CD4-positive, alpha-beta T cell treated with Interleukin-17A for 1 hour (primary cell): ENCODE data around the gene CTNNA1.
"Not testable (repeated sequence)": the region's sequence is repeated elsewhere in the genome, so short reads cannot be mapped to it uniquely, and the experiment has no call there.

Source experiments
- DNase-seq: peaks from one replicate; pipeline ENCODE4 v3.0.0-alpha.2; 2020

CTNNA1 gene

GRCh38 chr5:138725153-138725817 is 27.9 kb upstream of the CTNNA1 start:
- no peak for DNase-seq

GRCh38 chr5:138725818-138726416 is 27.3 kb upstream of the CTNNA1 start:
- no peak for DNase-seq

- no peak for DNase-seq
Measured at GRCh38 chr5:138726848-138727247, 26.4 kb upstream of the CTNNA1 start.

- not testable (repeated sequence) for DNase-seq
Measured at GRCh38 chr5:138730496-138730895, 22.7 kb upstream of the CTNNA1 start.

GRCh38 chr5:138732466-138732865 is 20.8 kb upstream of the CTNNA1 start:
- DNase-seq, result no peak

GRCh38 chr5:138732933-138733332 is 20.3 kb upstream of the CTNNA1 start:
- no peak for DNase-seq

- no peak for DNase-seq
Measured at GRCh38 chr5:138733509-138733908, 19.7 kb upstream of the CTNNA1 start.

- no peak for DNase-seq
Measured at GRCh38 chr5:138736293-138736692, 16.9 kb upstream of the CTNNA1 start.

- DNase-seq, result no peak
Measured at GRCh38 chr5:138737494-138738265, 15.5 kb upstream of the CTNNA1 start.

- DNase-seq, result no peak
Measured at GRCh38 chr5:138738399-138738798, 14.8 kb upstream of the CTNNA1 start.

- DNase-seq, result no peak
Measured at GRCh38 chr5:138739938-138740337, 13.3 kb upstream of the CTNNA1 start.

GRCh38 chr5:138743484-138743883 is 9.7 kb upstream of the CTNNA1 start:
- DNase-seq, result no peak

- DNase-seq, result no peak
Measured at GRCh38 chr5:138745268-138745667, 8.0 kb upstream of the CTNNA1 start.

- no peak for DNase-seq
Measured at GRCh38 chr5:138748630-138749081, 4.6 kb upstream of the CTNNA1 start.

GRCh38 chr5:138751344-138751743 is 1.9 kb upstream of the CTNNA1 start:
- DNase-seq, result not testable (repeated sequence)

- no peak for DNase-seq
Measured at GRCh38 chr5:138752341-138752950, 779 bp upstream of the CTNNA1 start.

- DNase-seq, result peak; percentile 28
Measured at GRCh38 chr5:138753794-138754698, 821 bp downstream of the CTNNA1 start.

GRCh38 chr5:138754699-138755057 is 1.5 kb downstream of the CTNNA1 start:
- DNase-seq, result no peak

- DNase-seq, result no peak
Measured at GRCh38 chr5:138755084-138755748, 2.0 kb downstream of the CTNNA1 start.

- no peak for DNase-seq
Measured at GRCh38 chr5:138757061-138757776, 4.0 kb downstream of the CTNNA1 start.

GRCh38 chr5:138760448-138761110 is 7.4 kb downstream of the CTNNA1 start:
- no peak for DNase-seq
